ENCODE data around the gene SCG5. TPM values are rescaled to one million over a fixed set of nuclear protein-coding genes. Genes with fewer than 3 reads are reported as not detected.

SCG5 gene
- total and polyA plus RNA-seq, 2 of the 13 experiments (the other 11 are each of a cell fraction or from before 2014, with no cell fraction given) = 2.3 to 3.5 TPM

DNA sequence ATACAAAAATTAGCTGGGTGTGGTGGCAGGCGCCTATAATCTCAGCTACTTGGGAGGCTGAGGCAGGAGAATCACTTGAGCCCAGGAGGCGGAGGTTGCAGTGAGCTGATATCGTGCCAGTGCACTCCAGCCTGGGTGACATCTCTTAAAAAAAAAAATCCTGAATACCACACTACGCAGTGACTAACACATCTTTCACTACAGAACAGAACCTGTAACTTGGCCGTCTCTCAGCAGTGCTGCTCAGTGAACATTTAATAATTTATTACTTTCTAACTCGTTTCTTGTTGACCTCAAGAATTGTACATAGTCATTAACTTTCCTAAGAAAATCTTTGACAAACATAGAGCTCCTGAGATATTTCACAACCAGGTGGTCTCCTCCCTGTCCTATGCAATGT, 80.1 kb downstream of the SCG5 start:
- Histone ChIP-seq H3K9ac (ENCODE audit: insufficient read depth, low read depth, low read length) (no peak overlapping the region), H3K4me3 (replicated peaks in 1 of 3; ENCODE audit: insufficient read depth in 1 of 3, low read depth in 2 of 3, low read length in 3 of 3) (no peak overlapping the region), H3K27ac (ENCODE audit: extremely low read length, insufficient read depth, low read length) (no peak overlapping the region), H3K4me2 (ENCODE audit: low read depth, low read length) (no peak overlapping the region), H3K27me3 (ENCODE audit: control insufficient read depth in 1 of 2, insufficient read depth in 2 of 2, low read length in 2 of 2) (peaks cover 12 to 45% of the 10 kb centered on the region in 2 experiments), H3K4me1 (ENCODE audit: insufficient read depth, low read length) (peaks cover 21% of the 10 kb centered on the region), H3K36me3 (replicated peaks in 1 of 2; ENCODE audit: control insufficient read depth in 1 of 2, insufficient read depth in 2 of 2, low read length in 2 of 2) (no peaks in the 10 kb centered on the region), H4K20me1 (ENCODE audit: insufficient read depth, low read length) (no peaks in the 10 kb centered on the region), H2AFZ (ENCODE audit: low read length) (no peak overlapping the region), H3K9me3 (ENCODE audit: low read length) (no peaks in the 10 kb centered on the region), H3K79me2 (ENCODE audit: insufficient read depth, low read length) (no peaks in the 10 kb centered on the region)
- DNase-seq (ENCODE audit: low spot score) (no peak), ATAC-seq (no peak), FAIRE-seq (no peak)
- ChIA-PET POLR2A (no interaction called here), CTCF (ENCODE audit: low intra/inter-chr PET ratio, low total read pairs) (no interaction called here)
- in situ Hi-C loops (cut with HindIII; ENCODE audit: extremely low pct_ligation_motif_present, low pct_unique_long_range_greater_than_20kb) = no loop called here
- intact Hi-C loops (cut with micrococcal nuclease; ENCODE audit: unreplicated experiment) = no loop called here
- TF ChIP-seq YEATS2 (CRISPR knock-in tag; IDR thresholded peaks at IDR 0.05; ENCODE audit: borderline replicate concordance) (no peak), TBX2 (CRISPR knock-in tag; IDR thresholded peaks at IDR 0.05; ENCODE audit: borderline replicate concordance) (no peak), NCOA5 (CRISPR knock-in tag; IDR thresholded peaks at IDR 0.05) (no peak), TARDBP (CRISPR knock-in tag; IDR thresholded peaks at IDR 0.05) (no peak), SNAI1 (CRISPR knock-in tag; IDR thresholded peaks at IDR 0.05; ENCODE audit: borderline replicate concordance) (no peak), ZSCAN31 (CRISPR knock-in tag; IDR thresholded peaks at IDR 0.05; ENCODE audit: low read depth) (no peak), ZNF431 (CRISPR knock-in tag; IDR thresholded peaks at IDR 0.05; ENCODE audit: borderline replicate concordance, low read depth) (no peak), DR1 (CRISPR knock-in tag; IDR thresholded peaks at IDR 0.05) (no peak), ZNF296 (CRISPR knock-in tag; conservative IDR thresholded peaks at IDR 0.05) (no peak), ZBTB38 (CRISPR knock-in tag; IDR thresholded peaks at IDR 0.05) (no peak), ZBTB43 (CRISPR knock-in tag; conservative IDR thresholded peaks at IDR 0.05) (no peak), ZSCAN5A (CRISPR knock-in tag; IDR thresholded peaks at IDR 0.05; ENCODE audit: borderline replicate concordance) (no peak), ZNF282 (IDR thresholded peaks at IDR 0.05; ENCODE audit: partially characterized antibody) (no peak), GABPB1 (CRISPR knock-in tag; IDR thresholded peaks at IDR 0.05) (no peak), POLR2AphosphoS2 (IDR thresholded peaks at IDR 0.05; ENCODE audit: low read depth, low read length) (no peak), ZNF180 (CRISPR knock-in tag; IDR thresholded peaks at IDR 0.05; ENCODE audit: borderline replicate concordance, low read depth) (no peak), GATA4 (IDR thresholded peaks at IDR 0.05; ENCODE audit: borderline replicate concordance, low read depth) (no peak)
- TF ChIP-seq, protein P1, sequence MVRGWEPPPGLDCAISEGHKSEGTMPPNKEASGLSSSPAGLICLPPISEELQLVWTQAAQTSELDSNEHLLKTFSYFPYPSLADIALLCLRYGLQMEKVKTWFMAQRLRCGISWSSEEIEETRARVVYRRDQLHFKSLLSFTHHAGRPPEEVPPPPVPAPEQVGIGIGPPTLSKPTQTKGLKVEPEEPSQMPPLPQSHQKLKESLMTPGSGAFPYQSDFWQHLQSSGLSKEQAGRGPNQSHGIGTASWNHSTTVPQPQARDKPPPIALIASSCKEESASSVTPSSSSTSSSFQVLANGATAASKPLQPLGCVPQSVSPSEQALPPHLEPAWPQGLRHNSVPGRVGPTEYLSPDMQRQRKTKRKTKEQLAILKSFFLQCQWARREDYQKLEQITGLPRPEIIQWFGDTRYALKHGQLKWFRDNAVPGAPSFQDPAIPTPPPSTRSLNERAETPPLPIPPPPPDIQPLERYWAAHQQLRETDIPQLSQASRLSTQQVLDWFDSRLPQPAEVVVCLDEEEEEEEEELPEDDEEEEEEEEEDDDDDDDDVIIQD (CRISPR knock-in tag; IDR thresholded peaks at IDR 0.05; ENCODE audit: low read depth) = no peak
- TF ChIP-seq, protein P2, sequence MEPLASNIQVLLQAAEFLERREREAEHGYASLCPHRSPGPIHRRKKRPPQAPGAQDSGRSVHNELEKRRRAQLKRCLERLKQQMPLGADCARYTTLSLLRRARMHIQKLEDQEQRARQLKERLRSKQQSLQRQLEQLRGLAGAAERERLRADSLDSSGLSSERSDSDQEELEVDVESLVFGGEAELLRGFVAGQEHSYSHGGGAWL (CRISPR knock-in tag; IDR thresholded peaks at IDR 0.05) = no peak
- BruUV-seq (replicated peaks) = no TSS peak
- WGBS (ENCODE audit: low lambda C conversion rate) = 55% methylated on average over 6 of the region's 6 CpGs
